Right ventricle myocardium superior (tissue), 1 donor: ENCODE data around the gene BEGAIN. TPM values are rescaled to one million over a fixed set of nuclear protein-coding genes. Genes with fewer than 3 reads are reported as not detected.

Source experiments
- ATAC-seq: fragments of 200-7000 bp; cut with Tn5 transposase; one replicate; pipeline ENCODE4 v1.9.1; 2020; ENCODE audit warnings: mild to moderate bottlenecking; ENCODE audit not compliant: poor library complexity
- DNase-seq: peaks from one replicate; pipeline ENCODE4 v3.0.0-alpha.2; 2020
- intact Hi-C: fragments of 100-400 bp; cut with DNase I; formaldehyde crosslinking; loops from one replicate; pipeline ENCODE4 v1.11.2; 2022
- total RNA-seq: library from RNA; stranded (reverse); fragmentation: NEBNext Ultra II Directional; extraction: Animal tissue kit (Norgen Biotek cat#: 25700); gene quantifications from one replicate; pipeline ENCODE4 v1.2.1, GENCODE V29; 2021
- donor health status: DM: no; HTN: yes; CAD: no; lungs with severe emphysema.

The BEGAIN gene
- total RNA-seq, 1 donor from 2014 or later, result 0.46 TPM

- DNase-seq (no peak), ATAC-seq (no peak)
- intact Hi-C loops, result no loop called here
These were observed 52.5 kb downstream of the BEGAIN start for GRCh38 chr14:100534528-100535286.

GRCh38 chr14:100533656-100534485, 53.3 kb downstream of the BEGAIN start:
- intact Hi-C loops, result no loop called here
- peak; percentile 45 for DNase-seq
- ATAC-seq, result peak; percentile 50

- ATAC-seq (peak; percentile 57), DNase-seq (peak; percentile 62)
- intact Hi-C loops, result no loop called here
These were observed 54.1 kb downstream of the BEGAIN start for GRCh38 chr14:100532906-100533655.

- intact Hi-C loops, result no loop called here
- DNase-seq, result no peak
- no peak for ATAC-seq
These were observed 54.9 kb downstream of the BEGAIN start for GRCh38 chr14:100532154-100532861.

GRCh38 chr14:100531152-100532121, 55.8 kb downstream of the BEGAIN start:
- intact Hi-C loops, result no loop called here
- ATAC-seq (no peak), DNase-seq (no peak)

- intact Hi-C loops, result no loop called here
- ATAC-seq (no peak), DNase-seq (no peak)
These were observed 56.7 kb downstream of the BEGAIN start for GRCh38 chr14:100530270-100531072.

GRCh38 chr14:100529561-100530031, 57.6 kb downstream of the BEGAIN start:
- ATAC-seq, result no peak
- intact Hi-C loops, result no loop called here

GRCh38 chr14:100528962-100529560, 58.2 kb downstream of the BEGAIN start:
- DNase-seq, result no peak
- intact Hi-C loops, result no loop called here
- ATAC-seq, result no peak

More at GRCh38 chr14:100529561-100530031, 57.6 kb downstream of the BEGAIN start:
- DNase-seq, result no peak

- intact Hi-C loops, result no loop called here
- ATAC-seq (no peak), DNase-seq (no peak)
These were observed 60.6 kb downstream of the BEGAIN start for GRCh38 chr14:100526632-100527031.

GRCh38 chr14:100526057-100526456, 61.2 kb downstream of the BEGAIN start:
- intact Hi-C loops, result no loop called here
- no peak for ATAC-seq
- no peak for DNase-seq

- intact Hi-C loops, result no loop called here
- DNase-seq (no peak), ATAC-seq (no peak)
These were observed 61.6 kb downstream of the BEGAIN start for GRCh38 chr14:100525615-100526014.

GRCh38 chr14:100524933-100525243, 62.3 kb downstream of the BEGAIN start:
- intact Hi-C loops, result no loop called here

GRCh38 chr14:100524233-100524932, 62.8 kb downstream of the BEGAIN start:
- intact Hi-C loops, result no loop called here
- no peak for ATAC-seq
- DNase-seq, result no peak

More at GRCh38 chr14:100524933-100525243, 62.3 kb downstream of the BEGAIN start:
- DNase-seq (no peak), ATAC-seq (no peak)

- ATAC-seq, result no peak
- no peak for DNase-seq
- intact Hi-C loops, result no loop called here
These were observed 63.4 kb downstream of the BEGAIN start for GRCh38 chr14:100523843-100524169.

- intact Hi-C loops, result no loop called here
- ATAC-seq (no peak), DNase-seq (no peak)
These were observed 63.9 kb downstream of the BEGAIN start for GRCh38 chr14:100523131-100523842.
